CD4-positive, alpha-beta T cell (primary cell): ENCODE results near the gene FGF14. TPM values are rescaled to one million over a fixed set of nuclear protein-coding genes. Genes with fewer than 3 reads are reported as not detected.

Experiments
- ATAC-seq: fragments of 200-7000 bp; cut with Tn5 transposase; one replicate; pipeline ENCODE4 v1.10.0; 2022; ENCODE audit warnings: mild to moderate bottlenecking; ENCODE audit not compliant: poor library complexity
- CTCF ChIA-PET: fragments of 350-600 bp; sonication (Branson Sonifier 250); formaldehyde crosslinking; loops from one replicate; lab custom pipeline; 2021; ENCODE audit warnings: antibody characterized with exemption, inconsistent platforms; lab: Charles Lee
- POLR2A ChIA-PET: fragments of 350-600 bp; sonication (Branson Sonifier 250); formaldehyde crosslinking; loops from one replicate; lab custom pipeline; 2021; ENCODE audit warnings: antibody characterized with exemption, inconsistent platforms; lab: Charles Lee
- DNase-seq, 14 experiments: peaks; one replicate each; pipeline ENCODE4 v3.0.0-alpha.2; 2013 to 2020; ENCODE audit warnings: mixed read lengths in 2 of 14
- H3K27ac ChIP-seq, 2 donors: one replicate each; pipeline versions ENCODE4 v1.5.1 to v1.7.0; 2013; ENCODE audit warnings: low read length in 2 of 2, low read depth in 1 of 2, mild to moderate bottlenecking in 1 of 2
- H3K27me3 ChIP-seq, 2 experiments: 1 replicate in 1 of 2; 2 replicates in 1 of 2; pipeline versions ENCODE4 v1.6.1 to v1.7.0; 2013; ENCODE audit warnings: low read length in 2 of 2, control low read depth in 1 of 2, mild to moderate bottlenecking in 1 of 2, moderate library complexity in 1 of 2; ENCODE audit not compliant: insufficient read depth in 2 of 2, control insufficient read depth in 1 of 2
- H3K36me3 ChIP-seq: one replicate; pipeline ENCODE4 v1.6.1; 2013; ENCODE audit warnings: low read length, control low read depth; ENCODE audit not compliant: insufficient read depth
- H3K4me1 ChIP-seq: one replicate; pipeline ENCODE4 v1.6.1; 2013; ENCODE audit warnings: low read length, control low read depth; ENCODE audit not compliant: insufficient read depth
- H3K4me3 ChIP-seq: one replicate; pipeline ENCODE4 v1.5.1; 2013; ENCODE audit warnings: mild to moderate bottlenecking, low read length, moderate library complexity
- H3K9me3 ChIP-seq, 2 experiments: 1 replicate in 1 of 2; 2 replicates in 1 of 2; pipeline versions ENCODE4 v1.6.1 to v1.7.0; 2013; ENCODE audit warnings: low read length in 2 of 2, mild to moderate bottlenecking in 2 of 2, control low read depth in 1 of 2, moderate library complexity in 1 of 2; ENCODE audit not compliant: control insufficient read depth in 1 of 2, insufficient read depth in 1 of 2
- H3K27ac Mint-ChIP-seq: one replicate; pipeline ENCODE4 v1.8.0; 2020; ENCODE audit warnings: mixed read lengths
- H3K27me3 Mint-ChIP-seq: one replicate; pipeline ENCODE4 v1.8.0; 2021; ENCODE audit warnings: mixed read lengths
- H3K36me3 Mint-ChIP-seq: one replicate; pipeline ENCODE4 v1.8.0; 2021; ENCODE audit warnings: low read depth, mixed read lengths
- H3K4me1 Mint-ChIP-seq: one replicate; pipeline ENCODE4 v1.8.0; 2021; ENCODE audit warnings: low read depth, mixed read lengths
- H3K4me3 Mint-ChIP-seq: one replicate; pipeline ENCODE4 v1.8.0; 2020; ENCODE audit warnings: mild to moderate bottlenecking, mixed read lengths
- H3K9me3 Mint-ChIP-seq: one replicate; pipeline ENCODE4 v1.8.0; 2020; ENCODE audit warnings: mixed read lengths
- intact Hi-C, 2 experiments: fragments of 100-400 bp; cut with DNase I in 1 of 2; cut with micrococcal nuclease in 1 of 2; formaldehyde crosslinking; loops; one replicate each; pipeline versions ENCODE4 v1.15.1 to v1.9.0; 2023 to 2025; cut with DNase I, micrococcal nuclease
- total RNA-seq, 174 experiments: library from RNA in 2 of 174; stranded (reverse) in 2 of 174; gene quantifications; one replicate each; pipeline ENCODE4 v1.2.3 and lab custom pipeline; 2021 to 2026
- TF ChIP-seq, protein P1 (sequence below): fragments of 200-600 bp; IDR thresholded peaks from one replicate; pipeline ENCODE4 v1.8.0; 2022; ENCODE audit warnings: antibody characterized with exemption, mild to moderate bottlenecking

The FGF14 gene
- total RNA-seq, 2 experiments from 2014 or later = not detected

DNA sequence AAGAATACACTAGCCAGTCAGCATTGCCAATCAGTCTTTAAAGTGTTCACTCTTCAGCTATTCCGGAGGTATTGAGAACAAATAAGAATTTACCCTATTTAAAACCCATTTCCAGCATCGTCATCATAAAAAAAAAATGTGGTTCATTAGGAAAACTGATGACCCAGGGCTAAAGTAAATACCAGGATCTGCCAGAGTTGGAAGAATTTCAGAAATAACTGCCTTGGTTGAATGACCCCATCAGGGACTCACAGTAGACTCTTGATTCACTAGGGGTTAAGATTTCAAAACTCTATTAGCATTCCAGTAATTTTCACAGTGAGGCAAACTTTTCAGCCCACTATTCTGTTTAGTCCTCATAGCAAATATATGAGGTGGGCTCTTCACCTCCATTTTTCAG lies 572.4 kb downstream of the FGF14 start:
- Mint-ChIP-seq H3K9me3 (no peaks in the 10 kb centered on the region), H3K27ac (no peak overlapping the region), H3K4me3 (no peak overlapping the region), H3K4me1 (no peaks in the 10 kb centered on the region), H3K36me3 (no peaks in the 10 kb centered on the region), H3K27me3 (no peaks in the 10 kb centered on the region)
- ChIA-PET POLR2A (no interaction called here), CTCF (no interaction called here)
- ATAC-seq (no peak), DNase-seq (no peak)
- TF ChIP-seq, protein P1, sequence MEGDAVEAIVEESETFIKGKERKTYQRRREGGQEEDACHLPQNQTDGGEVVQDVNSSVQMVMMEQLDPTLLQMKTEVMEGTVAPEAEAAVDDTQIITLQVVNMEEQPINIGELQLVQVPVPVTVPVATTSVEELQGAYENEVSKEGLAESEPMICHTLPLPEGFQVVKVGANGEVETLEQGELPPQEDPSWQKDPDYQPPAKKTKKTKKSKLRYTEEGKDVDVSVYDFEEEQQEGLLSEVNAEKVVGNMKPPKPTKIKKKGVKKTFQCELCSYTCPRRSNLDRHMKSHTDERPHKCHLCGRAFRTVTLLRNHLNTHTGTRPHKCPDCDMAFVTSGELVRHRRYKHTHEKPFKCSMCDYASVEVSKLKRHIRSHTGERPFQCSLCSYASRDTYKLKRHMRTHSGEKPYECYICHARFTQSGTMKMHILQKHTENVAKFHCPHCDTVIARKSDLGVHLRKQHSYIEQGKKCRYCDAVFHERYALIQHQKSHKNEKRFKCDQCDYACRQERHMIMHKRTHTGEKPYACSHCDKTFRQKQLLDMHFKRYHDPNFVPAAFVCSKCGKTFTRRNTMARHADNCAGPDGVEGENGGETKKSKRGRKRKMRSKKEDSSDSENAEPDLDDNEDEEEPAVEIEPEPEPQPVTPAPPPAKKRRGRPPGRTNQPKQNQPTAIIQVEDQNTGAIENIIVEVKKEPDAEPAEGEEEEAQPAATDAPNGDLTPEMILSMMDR = no peak
- H3K4me1 ChIP-seq = no peaks in the 10 kb centered on the region
- no peak overlapping the region for H3K27ac ChIP-seq
- no peaks in the 10 kb centered on the region for H3K36me3 ChIP-seq
- intact Hi-C loops = no loop called here
- no peak overlapping the region for H3K4me3 ChIP-seq
- no peaks in the 10 kb centered on the region for H3K9me3 ChIP-seq
- H3K27me3 ChIP-seq = peaks cover 0 to 4% of the 10 kb centered on the region in 2 experiments

- no peak for DNase-seq
- no peaks in the 10 kb centered on the region for H3K36me3 Mint-ChIP-seq
- no peak overlapping the region for H3K27ac Mint-ChIP-seq
- no peak overlapping the region for H3K4me3 Mint-ChIP-seq
- no peaks in the 10 kb centered on the region for H3K4me1 Mint-ChIP-seq
- peaks cover 0 to 3% of the 10 kb centered on the region in 2 experiments for H3K27me3 ChIP-seq
- H3K4me3 ChIP-seq = no peak overlapping the region
- POLR2A ChIA-PET = no interaction called here
- TF ChIP-seq, protein P1 = no peak
- H3K27me3 Mint-ChIP-seq = no peaks in the 10 kb centered on the region
- no peaks in the 10 kb centered on the region for H3K9me3 ChIP-seq
- CTCF ChIA-PET = no interaction called here
- no peaks in the 10 kb centered on the region for H3K9me3 Mint-ChIP-seq
- H3K36me3 ChIP-seq = no peaks in the 10 kb centered on the region
- intact Hi-C loops = no loop called here
- no peaks in the 10 kb centered on the region for H3K4me1 ChIP-seq
- no peak for ATAC-seq
- H3K27ac ChIP-seq = no peak overlapping the region
Measured at GRCh38 chr13:101828119-101828518, 573.7 kb downstream of the FGF14 start.

DNA sequence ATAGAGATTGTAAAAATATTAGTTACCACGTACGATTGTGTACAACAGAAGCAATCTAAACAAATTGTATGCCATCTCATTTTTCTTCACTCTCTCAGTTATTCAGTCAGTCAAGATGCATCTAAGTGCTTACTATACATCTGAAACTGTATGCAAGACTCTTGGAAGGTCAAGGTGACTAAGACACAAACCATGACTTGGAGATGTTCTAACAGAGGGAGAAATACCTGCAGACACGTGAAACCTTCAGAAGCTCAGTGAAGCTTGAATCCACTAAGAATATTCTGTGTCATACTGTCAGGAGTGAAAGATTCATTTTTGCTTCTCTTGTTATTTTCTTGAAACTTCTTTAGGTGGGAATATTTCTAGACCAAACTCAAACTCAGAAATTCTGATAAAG lies 584.0 kb downstream of the FGF14 start:
- no peaks in the 10 kb centered on the region for H3K9me3 Mint-ChIP-seq
- POLR2A ChIA-PET = no interaction called here
- TF ChIP-seq, protein P1 = no peak
- H3K4me3 ChIP-seq = no peak overlapping the region
- H3K27ac ChIP-seq = no peak overlapping the region
- ATAC-seq (no peak), DNase-seq (no peak)
- H3K36me3 ChIP-seq = no peaks in the 10 kb centered on the region
- intact Hi-C loops = no loop called here
- H3K4me3 Mint-ChIP-seq = no peak overlapping the region
- H3K27me3 Mint-ChIP-seq = no peaks in the 10 kb centered on the region
- CTCF ChIA-PET = no interaction called here
- H3K36me3 Mint-ChIP-seq = no peaks in the 10 kb centered on the region
- no peaks in the 10 kb centered on the region for H3K4me1 Mint-ChIP-seq
- H3K4me1 ChIP-seq = no peaks in the 10 kb centered on the region
- no peaks in the 10 kb centered on the region for H3K9me3 ChIP-seq
- no peak overlapping the region for H3K27ac Mint-ChIP-seq
- peaks cover 0 to 2% of the 10 kb centered on the region in 2 experiments for H3K27me3 ChIP-seq
